Activated CD8-positive, alpha-beta T cell treated with anti-CD3 and anti-CD28 coated beads, Interleukin-2, amount 10 ng/mL, durations not matched to agents 7 days and 5 days (primary cell): ENCODE results near the gene ZSCAN5B. TPM values are rescaled to one million over a fixed set of nuclear protein-coding genes. Genes with fewer than 3 reads are reported as not detected.

Experiments
- ATAC-seq: fragments of 150-1000 bp; cut with Tn5 transposase; one replicate; pipeline ENCODE4 v1.10.0; 2021; ENCODE audit warnings: moderate library complexity
- CTCF ChIA-PET: fragments of 350-600 bp; sonication (Branson Sonifier 250); formaldehyde crosslinking; loops from one replicate; lab custom pipeline; 2021; ENCODE audit warnings: antibody characterized with exemption; lab: Charles Lee
- POLR2A ChIA-PET: fragments of 350-600 bp; sonication (Branson Sonifier 250); formaldehyde crosslinking; loops from one replicate; lab custom pipeline; 2021; ENCODE audit warnings: antibody characterized with exemption; lab: Charles Lee
- DNase-seq: peaks from one replicate; pipeline ENCODE4 v3.0.0-alpha.2; 2020
- H3K27ac Mint-ChIP-seq: one replicate; pipeline ENCODE4 v1.8.0; 2021; ENCODE audit warnings: mild to moderate bottlenecking, mixed read lengths
- H3K27me3 Mint-ChIP-seq: one replicate; pipeline ENCODE4 v1.8.0; 2021; ENCODE audit warnings: low read depth, mixed read lengths
- H3K36me3 Mint-ChIP-seq: one replicate; pipeline ENCODE4 v1.8.0; 2021; ENCODE audit warnings: low read depth, mixed read lengths
- H3K4me1 Mint-ChIP-seq: one replicate; pipeline ENCODE4 v1.8.0; 2021; ENCODE audit warnings: low read depth, mixed read lengths
- H3K4me3 Mint-ChIP-seq: one replicate; pipeline ENCODE4 v1.8.0; 2021; ENCODE audit warnings: mild to moderate bottlenecking, mixed read lengths
- H3K9me3 Mint-ChIP-seq: one replicate; pipeline ENCODE4 v1.8.0; 2022; ENCODE audit warnings: mixed read lengths; ENCODE audit not compliant: insufficient read depth
- total RNA-seq, 2 experiments: library from RNA; stranded (reverse); gene quantifications; one replicate each; pipeline ENCODE4 v1.2.3, GENCODE V29; 2021

Gene ZSCAN5B
- total RNA-seq, 2 experiments from 2014 or later = not detected

- DNase-seq (no peak), ATAC-seq (no peak)
- Mint-ChIP-seq H3K36me3 (no peaks in the 10 kb centered on the region), H3K27ac (peak overlapping the region; percentile 78), H3K4me1 (peaks cover 40% of the 10 kb centered on the region), H3K4me3 (peak overlapping the region; percentile 82), H3K9me3 (no peaks in the 10 kb centered on the region), H3K27me3 (no peaks in the 10 kb centered on the region)
- POLR2A ChIA-PET = interaction anchor here (1.3 to 1.5 kb wide), 2 partner anchors 13 to 22 kb away, joined by 3 to 7 read pairs; no protein-coding TSS in a partner anchor
- CTCF ChIA-PET = interaction anchor here (0.7 to 2.6 kb wide), 5 partner anchors 60 to 1752 kb away, joined by 3 to 9 read pairs (median 3); no protein-coding TSS in a partner anchor
Measured at GRCh38 chr19:56142087-56142787, 55.3 kb downstream of the ZSCAN5B start.

- Mint-ChIP-seq H3K27ac (peak overlapping the region; percentile 87), H3K4me3 (peak overlapping the region; percentile 82), H3K4me1 (peaks cover 40% of the 10 kb centered on the region), H3K36me3 (no peaks in the 10 kb centered on the region), H3K27me3 (no peaks in the 10 kb centered on the region), H3K9me3 (no peaks in the 10 kb centered on the region)
- ATAC-seq (no peak), DNase-seq (peak; percentile 55)
- POLR2A ChIA-PET = interaction anchor here (1.2 to 1.5 kb wide), 4 partner anchors 13 to 23 kb away, joined by 3 to 7 read pairs (median 4); no protein-coding TSS in a partner anchor
- CTCF ChIA-PET = interaction anchor here (0.7 to 2.6 kb wide), 4 partner anchors 60 to 1751 kb away, joined by 3 to 9 read pairs (median 4); no protein-coding TSS in a partner anchor
Measured at GRCh38 chr19:56141417-56141993, 56.1 kb downstream of the ZSCAN5B start.

- no peaks in the 10 kb centered on the region for H3K27me3 Mint-ChIP-seq
- ChIA-PET CTCF (interaction anchor here (0.6 to 2.6 kb wide), 5 partner anchors 9 to 508 kb away, joined by 3 to 9 read pairs (median 4); no protein-coding TSS in a partner anchor), POLR2A (interaction anchor here (1.0 to 1.6 kb wide), 4 partner anchors 20 to 23 kb away, joined by 3 to 10 read pairs (median 4); partner anchors contain the start of gene ZNF787)
- H3K4me1 Mint-ChIP-seq = peaks cover 40% of the 10 kb centered on the region
- peak; percentile 95 for ATAC-seq
- H3K27ac Mint-ChIP-seq = peak within 1 kb of the TSS; percentile 87
- peak within 1 kb of the TSS; percentile 82 for H3K4me3 Mint-ChIP-seq
- H3K36me3 Mint-ChIP-seq = no peaks in the 10 kb centered on the region
- H3K9me3 Mint-ChIP-seq = no peaks in the 10 kb centered on the region
- DNase-seq = peak; percentile 99
Measured at GRCh38 chr19:56140583-56141416, 56.8 kb downstream of the ZSCAN5B start, which contains the start of gene ZNF444. TSS of gene ZNF444 (plus strand) at chr19:56141287. CDS start at chr19:56146912, 5,625 bp downstream.

GRCh38 chr19:56139847-56140582, 57.6 kb downstream of the ZSCAN5B start:
- DNase-seq = no peak

More at GRCh38 chr19:56139847-56140582, 57.6 kb downstream of the ZSCAN5B start:
- no peaks in the 10 kb centered on the region for H3K36me3 Mint-ChIP-seq
- H3K4me3 Mint-ChIP-seq = peak overlapping the region; percentile 82
- H3K9me3 Mint-ChIP-seq = no peaks in the 10 kb centered on the region
- H3K27ac Mint-ChIP-seq = peak overlapping the region; percentile 87
- ChIA-PET CTCF (interaction anchor here (1.0 to 2.6 kb wide), 2 partner anchors 18 to 113 kb away, joined by 3 to 9 read pairs; no protein-coding TSS in a partner anchor), POLR2A (interaction anchor here (1.0 to 1.6 kb wide), 3 partner anchors 19 to 21 kb away, joined by 4 to 10 read pairs (median 4); partner anchors contain the start of gene ZNF787)
- no peaks in the 10 kb centered on the region for H3K27me3 Mint-ChIP-seq
- H3K4me1 Mint-ChIP-seq = peaks cover 40% of the 10 kb centered on the region
- no peak for ATAC-seq

Other genes starting within 250 kb of the ZSCAN5B start
- not detected for gene NLRP8, start 250.0 kb downstream of the ZSCAN5B start, total RNA-seq
- not detected for gene NLRP5, start 211.0 kb downstream of the ZSCAN5B start, total RNA-seq
- gene ZNF787, start 76.5 kb downstream of the ZSCAN5B start, total RNA-seq = 10 to 100 TPM; 30.4 to 31.3 TPM
- 10 to 100 TPM; 29.3 to 30.1 TPM for gene ZNF444, start 56.5 kb downstream of the ZSCAN5B start, total RNA-seq
- gene GALP, start 21.8 kb downstream of the ZSCAN5B start, total RNA-seq = not detected
- gene ZSCAN5C, start 4.5 kb upstream of the ZSCAN5B start, total RNA-seq = not detected
- gene EDDM13, start 75.0 kb upstream of the ZSCAN5B start, total RNA-seq = 1 to 10 TPM; 2.3 to 2.9 TPM
- 10 to 100 TPM in 1 of 2 experiments, 1 to 10 TPM in 1; 8.2 to 12.1 TPM for gene ZSCAN5A, start 117.1 kb upstream of the ZSCAN5B start, total RNA-seq
- gene ZNF582, start 195.8 kb upstream of the ZSCAN5B start, total RNA-seq = 1 to 10 TPM; 2.8 to 3.3 TPM
- gene ZNF583, start 206.5 kb upstream of the ZSCAN5B start, total RNA-seq = 1 to 10 TPM; 4.3 to 4.6 TPM